HG03575 (cell line): ENCODE results near the gene ADAMTS6.

Experiments
- ATAC-seq: cut with Tn5 transposase; IDR thresholded peaks from one replicate; pipeline ENCODE4 v1.9.1; 2021; ENCODE audit not compliant: unreplicated experiment, insufficient number of reproducible peaks, low FRiP score; ENCODE audit errors: extremely low read depth

The ADAMTS6 gene

GRCh38 chr5:65475336-65475735 is 6.4 kb downstream of the ADAMTS6 start:
- no peak for ATAC-seq

- ATAC-seq, result no peak
Observed at GRCh38 chr5:65474130-65474711, 7.5 kb downstream of the ADAMTS6 start.

GRCh38 chr5:65468633-65469032 is 13.1 kb downstream of the ADAMTS6 start:
- ATAC-seq, result no peak

- no peak for ATAC-seq
Observed at GRCh38 chr5:65462139-65462705, 19.5 kb downstream of the ADAMTS6 start.

- ATAC-seq, result no peak
Observed at GRCh38 chr5:65461490-65461889, 20.2 kb downstream of the ADAMTS6 start.

- ATAC-seq, result no peak
Observed at GRCh38 chr5:65459995-65460394, 21.7 kb downstream of the ADAMTS6 start.

GRCh38 chr5:65455064-65455463 is 26.7 kb downstream of the ADAMTS6 start:
- no peak for ATAC-seq

- ATAC-seq, result no peak
Observed at GRCh38 chr5:65451436-65451835, 30.3 kb downstream of the ADAMTS6 start.

- no peak for ATAC-seq
Observed at GRCh38 chr5:65446682-65447081, 35.0 kb downstream of the ADAMTS6 start.

- no peak for ATAC-seq
Observed at GRCh38 chr5:65441800-65442199, 39.9 kb downstream of the ADAMTS6 start.

- no peak for ATAC-seq
Observed at GRCh38 chr5:65440456-65440855, 41.3 kb downstream of the ADAMTS6 start.

- ATAC-seq, result no peak
Observed at GRCh38 chr5:65434122-65434521, 47.6 kb downstream of the ADAMTS6 start.

- no peak for ATAC-seq
Observed at GRCh38 chr5:65426656-65427055, 55.1 kb downstream of the ADAMTS6 start.

GRCh38 chr5:65423623-65424022 is 58.1 kb downstream of the ADAMTS6 start:
- ATAC-seq, result no peak

GRCh38 chr5:65418661-65419060 is 63.1 kb downstream of the ADAMTS6 start:
- no peak for ATAC-seq

GRCh38 chr5:65413822-65414221 is 67.9 kb downstream of the ADAMTS6 start:
- no peak for ATAC-seq

- no peak for ATAC-seq
Observed at GRCh38 chr5:65412842-65413241, 68.9 kb downstream of the ADAMTS6 start.

- ATAC-seq, result no peak
Observed at GRCh38 chr5:65411356-65411755, 70.4 kb downstream of the ADAMTS6 start.

GRCh38 chr5:65395526-65396155 is 86.1 kb downstream of the ADAMTS6 start:
- ATAC-seq, result no peak

- ATAC-seq, result no peak
Observed at GRCh38 chr5:65394087-65394486, 87.6 kb downstream of the ADAMTS6 start.

- ATAC-seq, result no peak
Observed at GRCh38 chr5:65391591-65391990, 90.1 kb downstream of the ADAMTS6 start.
